GM21526 (cell line): ENCODE data around the gene TPBGL.
"Not testable (repeated sequence)": the region's sequence is repeated elsewhere in the genome, so short reads cannot be mapped to it uniquely, and the experiment has no call there.

Experiments used
- ATAC-seq: cut with Tn5 transposase; IDR thresholded peaks from one replicate; pipeline ENCODE4 v1.9.1; 2021; ENCODE audit warnings: moderate library complexity; ENCODE audit not compliant: unreplicated experiment, low FRiP score

The TPBGL gene

DNA sequence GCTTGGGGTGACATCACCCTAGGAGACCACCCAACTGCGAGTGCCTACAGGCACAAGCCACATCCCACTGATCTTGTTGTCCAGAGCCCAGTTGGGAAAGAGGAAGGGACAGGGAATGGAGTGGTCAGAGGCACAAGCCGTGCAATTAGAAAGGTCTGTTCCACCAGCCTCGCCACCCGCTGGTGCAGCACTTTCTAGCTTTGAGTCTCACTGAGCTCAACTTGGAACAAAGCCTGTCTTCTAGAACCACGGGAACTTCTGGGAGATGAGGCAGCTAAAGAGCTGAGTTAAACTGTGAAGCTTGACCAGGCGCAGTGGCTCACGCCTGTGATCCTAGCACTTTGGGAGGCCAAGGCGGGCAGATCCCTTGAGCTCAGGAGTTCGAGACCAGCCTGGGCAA, 29.3 kb downstream of the TPBGL start:
- no peak for ATAC-seq

DNA sequence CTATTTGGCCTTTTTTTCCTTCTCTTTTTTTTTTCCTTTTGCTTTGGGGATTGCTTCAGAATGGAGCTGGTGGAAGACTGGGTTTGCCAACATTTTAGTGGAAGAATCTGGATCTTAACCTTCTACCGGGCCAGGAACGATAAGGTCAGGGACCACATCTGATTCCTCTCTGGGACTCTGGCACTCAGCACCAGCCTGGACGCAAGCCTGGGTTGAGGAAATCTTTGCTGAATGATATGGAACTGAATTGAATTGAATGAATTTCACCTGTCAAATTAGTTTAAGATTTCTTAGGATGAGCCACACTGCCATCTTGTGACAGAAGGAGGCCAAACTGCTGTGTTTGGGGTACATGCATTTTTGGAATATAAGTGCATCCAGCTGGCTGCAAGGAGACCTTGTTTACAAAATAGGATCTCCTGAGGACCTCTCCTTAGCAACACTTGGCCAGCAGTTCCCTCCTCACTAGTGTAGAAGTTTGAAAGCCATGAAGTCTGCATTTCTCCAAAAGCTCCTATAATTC, 30.4 kb downstream of the TPBGL start:
- ATAC-seq: no peak

DNA sequence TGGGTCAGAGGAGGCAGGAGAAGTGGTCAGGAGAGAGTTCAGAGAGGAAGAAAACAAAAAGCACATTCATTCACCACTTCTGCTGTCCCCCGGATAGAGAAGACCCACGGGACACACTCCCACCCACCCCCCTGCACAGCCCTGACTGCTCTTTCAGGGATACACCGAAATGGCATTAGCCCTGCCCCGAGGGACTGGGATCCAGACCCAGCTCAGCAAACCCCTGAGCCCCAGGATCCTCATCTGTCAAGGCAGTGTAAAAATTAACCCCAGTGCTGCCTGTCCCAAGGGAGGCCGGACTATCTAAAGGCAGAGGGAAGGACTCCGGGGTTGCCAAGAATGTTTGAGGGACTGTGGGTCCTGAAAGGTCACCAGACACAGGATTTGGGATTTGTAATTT, 31.2 kb downstream of the TPBGL start:
- ATAC-seq: no peak

DNA sequence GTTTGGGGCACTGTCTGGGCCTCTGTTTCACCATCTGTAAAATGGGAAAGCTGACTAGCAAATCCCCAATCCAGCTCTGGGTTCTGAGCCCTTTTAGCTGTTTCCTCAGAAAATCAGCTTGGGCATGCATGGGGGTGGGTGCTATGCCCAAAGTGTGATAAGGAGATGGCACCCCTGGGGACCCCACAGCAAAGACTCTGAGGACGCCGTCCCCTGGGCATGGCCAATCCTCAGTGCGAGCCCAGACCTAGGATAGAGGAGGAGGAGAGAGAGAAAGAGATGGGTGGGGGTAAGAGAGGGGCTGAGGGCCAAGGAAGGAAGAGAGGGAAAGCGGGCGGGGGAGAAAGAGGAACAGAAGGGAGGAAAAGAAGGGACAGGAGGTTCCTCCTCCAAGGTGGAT, 31.8 kb downstream of the TPBGL start:
- no peak for ATAC-seq

DNA sequence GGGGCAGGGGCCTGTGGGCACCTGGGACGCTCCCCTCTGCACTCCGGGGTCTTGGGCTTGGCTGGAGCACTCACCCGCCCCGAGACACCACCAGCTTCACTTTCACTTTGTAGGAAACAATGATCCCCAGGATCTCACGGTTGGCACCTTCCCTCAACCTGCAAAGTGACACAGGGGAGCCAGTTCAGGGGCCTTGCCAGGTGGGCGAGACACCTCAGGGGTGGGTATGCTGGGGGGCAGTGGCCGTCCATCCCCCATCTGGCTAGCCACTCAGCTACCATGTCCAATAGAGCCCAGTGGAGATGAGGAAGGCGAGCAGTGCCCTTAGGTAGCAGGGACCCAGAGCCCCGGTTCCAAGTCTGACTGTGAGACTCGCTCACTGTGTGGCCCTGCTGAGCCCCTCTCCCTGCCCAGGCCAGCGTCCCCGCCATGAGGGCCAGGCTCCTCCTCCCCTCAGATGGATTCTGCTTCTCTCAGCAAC, 32.3 kb downstream of the TPBGL start:
- no peak for ATAC-seq

DNA sequence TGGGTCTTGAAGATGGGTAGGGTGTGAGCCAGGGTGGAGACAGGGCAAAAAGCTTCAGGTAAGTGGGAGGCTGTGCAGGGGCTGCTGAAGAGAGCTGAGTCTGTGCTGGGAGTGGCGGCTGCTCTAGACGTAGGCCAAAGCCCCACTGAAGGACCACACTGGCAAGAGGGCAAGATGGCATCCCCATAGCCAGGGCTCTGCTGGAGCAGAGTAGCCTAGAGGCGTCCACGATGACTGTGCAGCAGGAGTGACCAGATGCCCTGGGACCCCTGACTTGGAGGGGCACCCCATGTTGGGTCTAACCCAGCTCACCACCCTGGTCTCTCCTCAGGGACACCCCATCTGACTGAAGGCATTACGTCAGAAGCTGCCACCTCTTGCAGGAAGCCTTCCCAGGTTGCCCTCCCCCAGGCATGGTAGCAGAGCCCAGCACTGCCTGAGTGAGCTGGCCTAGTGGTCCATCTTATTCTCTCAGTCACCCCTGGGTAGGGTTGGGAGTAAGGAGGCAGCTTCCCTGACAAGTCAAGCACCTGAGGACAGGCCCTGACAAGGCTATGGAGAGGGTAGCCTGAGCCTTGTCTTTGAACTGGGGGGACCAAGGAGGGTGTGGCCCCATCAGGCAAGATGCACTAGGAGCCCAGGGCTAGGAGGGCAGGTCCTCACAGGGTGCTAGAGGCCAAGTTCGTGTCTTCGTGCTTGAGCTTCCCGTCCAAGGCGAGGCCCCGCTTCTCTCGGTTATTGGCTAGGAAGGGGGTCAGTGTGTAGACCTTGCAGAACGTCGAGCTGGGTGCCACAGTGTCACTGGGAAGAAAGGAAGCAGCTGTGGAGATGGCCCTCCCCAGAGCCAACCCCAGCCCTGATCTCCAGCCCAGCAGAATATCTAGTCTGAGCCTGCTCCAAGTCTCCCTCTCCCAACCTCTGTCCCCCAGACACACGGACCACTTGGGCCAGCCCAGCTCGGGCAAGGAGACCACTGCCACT, 33.1 kb downstream of the TPBGL start:
- ATAC-seq: no peak

DNA sequence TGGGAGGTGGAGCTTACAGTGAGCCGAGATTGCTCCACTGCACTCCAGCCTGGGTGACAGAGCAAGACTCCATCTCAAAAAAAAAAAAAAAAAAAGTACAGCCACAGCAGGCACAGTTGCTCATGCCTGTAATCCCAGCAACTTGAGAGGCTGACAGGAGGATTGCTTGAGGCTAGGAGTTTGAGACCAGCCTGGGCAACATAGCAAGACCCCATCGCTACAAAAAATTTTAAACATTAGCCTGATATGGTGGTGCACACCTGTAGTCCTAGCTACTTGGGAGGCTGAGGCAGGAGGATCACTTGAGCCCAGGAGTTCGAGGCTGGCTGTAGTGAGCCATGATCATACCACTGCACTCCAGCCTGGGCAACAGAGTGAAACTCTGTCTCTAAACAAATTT, 34.1 kb downstream of the TPBGL start:
- not testable (repeated sequence) for ATAC-seq

DNA sequence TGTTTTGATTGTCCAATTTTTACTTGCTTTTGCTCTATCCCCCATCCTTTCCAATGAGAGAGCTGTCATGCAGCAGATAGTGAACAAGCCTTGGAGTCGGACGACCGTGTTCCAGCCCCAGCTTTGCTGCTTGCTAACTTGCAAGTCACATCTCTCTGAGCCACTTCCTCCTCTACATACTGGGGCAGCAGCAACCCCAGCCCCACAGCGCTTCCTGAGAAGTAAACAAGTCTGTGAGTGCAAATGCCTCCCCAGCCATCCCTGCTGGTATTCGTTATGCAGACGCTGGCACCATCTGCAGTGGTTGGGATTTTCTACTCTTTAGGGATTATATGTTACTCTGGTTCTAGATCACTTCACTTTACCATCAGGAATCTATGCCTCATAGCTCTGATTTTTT, 35.0 kb downstream of the TPBGL start:
- ATAC-seq: no peak

DNA sequence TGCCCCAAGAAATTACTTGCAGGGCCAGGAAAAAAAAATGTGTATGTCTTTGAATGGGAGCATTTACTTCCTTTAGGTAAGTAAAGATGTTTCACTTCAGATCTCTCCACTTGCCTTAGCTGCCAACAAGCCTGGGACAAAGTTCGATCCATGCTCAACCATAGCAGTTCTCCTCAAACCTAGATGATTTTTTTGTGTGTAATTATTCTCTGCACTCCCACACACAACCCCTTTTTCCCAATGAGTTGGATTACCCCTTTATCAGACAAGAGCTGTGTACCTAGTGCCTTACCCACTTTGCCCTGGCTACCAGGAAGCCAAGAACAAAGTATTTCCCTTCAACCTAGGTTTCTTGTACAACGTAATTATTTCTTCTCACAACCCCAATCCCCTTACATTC, 35.6 kb downstream of the TPBGL start:
- no peak for ATAC-seq

DNA sequence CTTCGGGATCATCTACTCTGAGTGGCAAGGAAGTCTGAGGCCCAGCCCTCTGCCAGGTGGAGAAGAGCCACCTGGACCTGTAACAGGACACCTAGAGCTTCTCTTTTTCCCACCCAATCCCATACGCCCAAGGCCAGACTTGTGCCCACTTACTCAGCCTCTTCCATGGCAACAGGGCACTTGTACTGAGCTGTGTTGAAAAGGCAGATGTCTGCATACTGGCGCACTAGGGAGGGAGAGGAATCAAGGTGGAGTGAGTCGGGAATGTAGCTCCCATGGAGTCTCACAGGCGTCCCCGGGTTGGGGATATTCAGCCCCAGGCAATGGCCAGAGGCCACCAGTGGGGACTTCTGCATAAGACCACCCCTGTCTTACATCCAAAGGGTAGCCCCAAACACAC, 36.1 kb downstream of the TPBGL start:
- ATAC-seq: no peak

DNA sequence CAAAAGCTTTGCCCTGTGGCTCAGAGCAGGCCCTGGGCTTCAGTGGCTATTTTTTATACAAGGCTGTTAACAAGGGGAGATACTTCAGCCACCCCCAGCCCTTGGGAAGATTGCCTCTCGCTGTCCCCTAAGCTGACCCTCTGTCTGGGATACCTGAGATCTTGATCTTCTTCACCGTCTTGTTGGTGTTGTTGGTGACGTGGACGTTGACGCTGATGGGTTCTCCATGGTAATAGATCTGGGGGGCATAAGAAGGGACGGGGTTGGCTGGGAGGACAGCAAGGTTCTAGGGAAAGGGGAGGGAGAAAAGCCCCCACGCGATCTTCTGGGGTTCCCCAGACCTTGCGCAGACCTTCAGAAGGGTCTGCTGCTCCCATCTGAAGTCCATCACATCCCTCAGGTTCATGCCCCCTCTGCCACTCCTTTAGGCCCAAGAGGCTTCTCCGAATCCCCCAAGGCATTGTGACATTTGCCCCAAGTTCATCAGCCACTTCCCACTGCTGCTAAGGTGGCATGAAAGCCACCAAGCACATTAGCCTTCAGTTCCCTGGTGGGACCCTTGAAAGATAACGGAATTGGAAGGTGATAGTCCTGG, 36.7 kb downstream of the TPBGL start:
- no peak for ATAC-seq

DNA sequence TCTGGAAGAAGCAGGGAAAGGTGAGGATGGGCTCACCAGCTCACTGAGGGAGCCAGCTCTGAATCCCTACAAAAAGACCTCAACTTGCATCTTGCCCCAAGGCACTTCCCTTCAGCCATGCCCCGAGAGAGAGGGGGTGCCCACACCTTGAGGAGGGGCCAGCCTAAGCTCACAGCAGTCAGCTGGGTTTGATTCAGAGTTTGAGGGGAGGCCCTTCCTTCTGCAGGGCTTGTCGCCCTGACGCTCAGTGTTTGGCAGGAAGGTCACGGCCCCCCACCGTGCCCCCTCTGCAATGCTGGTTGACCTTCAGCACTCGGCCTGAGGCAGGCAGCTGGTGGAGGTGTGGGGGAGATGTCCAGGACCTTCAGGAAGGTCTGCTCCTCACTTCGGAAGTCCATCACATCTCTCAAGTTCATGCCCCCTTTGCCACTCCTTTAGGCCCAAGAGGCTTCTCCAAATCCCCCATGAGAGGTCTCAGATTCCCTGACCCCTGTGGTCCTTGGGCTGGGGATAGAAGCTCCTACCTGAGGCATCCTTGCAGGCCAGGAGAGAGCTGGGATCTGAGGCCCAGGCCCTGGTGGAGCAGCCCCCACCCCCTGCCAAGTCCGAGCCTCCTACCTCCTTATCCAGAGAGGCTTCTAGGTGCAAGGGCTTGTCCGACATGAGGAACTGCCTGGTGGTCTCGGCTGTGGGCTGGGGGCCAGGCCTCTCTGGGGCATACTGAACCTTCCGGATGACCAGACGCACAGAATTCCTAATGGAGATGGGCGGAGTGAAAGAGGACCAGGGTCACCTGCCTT, 37.6 kb downstream of the TPBGL start:
- no peak for ATAC-seq

DNA sequence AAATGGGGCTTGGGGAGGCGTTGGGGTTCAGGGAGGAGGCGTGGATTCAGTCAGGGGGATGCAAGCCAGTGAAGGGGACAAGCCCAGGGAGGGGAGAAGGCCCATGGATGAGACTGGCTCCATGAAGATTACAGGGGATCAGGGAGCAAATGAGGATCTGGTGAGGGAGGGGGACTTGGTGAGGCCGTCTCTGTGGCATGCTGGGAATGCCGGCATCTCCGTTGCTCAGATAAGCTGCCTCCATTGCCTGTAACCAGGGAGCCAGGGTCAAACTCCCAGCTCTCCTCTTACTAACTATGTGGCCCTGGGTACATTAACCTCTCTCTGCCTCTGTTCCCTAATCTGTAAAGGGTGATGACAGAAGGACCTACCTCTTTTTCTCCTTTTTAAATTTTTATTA, 38.7 kb downstream of the TPBGL start:
- ATAC-seq: no peak

DNA sequence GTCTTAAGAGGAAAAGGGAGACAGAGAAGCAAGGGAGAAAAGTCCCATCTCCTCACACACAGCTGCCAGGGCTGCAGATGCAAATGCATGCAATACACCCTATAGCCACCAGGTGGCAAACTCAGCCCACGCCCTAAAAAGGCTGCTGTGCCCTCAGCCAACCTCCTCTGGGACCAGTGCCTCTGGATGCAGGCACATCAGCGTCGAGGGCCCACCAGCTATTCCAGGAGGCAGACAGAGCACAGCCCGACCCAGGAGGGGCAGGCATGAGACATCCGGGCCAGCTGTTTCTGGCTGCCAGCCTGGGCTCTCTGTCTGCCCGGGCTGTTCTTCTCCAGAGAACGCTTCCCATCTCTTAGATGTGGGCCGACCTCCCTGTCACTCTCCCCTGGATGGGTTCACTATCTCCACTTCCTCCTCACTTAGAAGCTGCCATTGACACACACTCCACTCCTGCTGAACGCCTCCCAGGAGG, 39.7 kb downstream of the TPBGL start:
- ATAC-seq: peak; percentile 55

DNA sequence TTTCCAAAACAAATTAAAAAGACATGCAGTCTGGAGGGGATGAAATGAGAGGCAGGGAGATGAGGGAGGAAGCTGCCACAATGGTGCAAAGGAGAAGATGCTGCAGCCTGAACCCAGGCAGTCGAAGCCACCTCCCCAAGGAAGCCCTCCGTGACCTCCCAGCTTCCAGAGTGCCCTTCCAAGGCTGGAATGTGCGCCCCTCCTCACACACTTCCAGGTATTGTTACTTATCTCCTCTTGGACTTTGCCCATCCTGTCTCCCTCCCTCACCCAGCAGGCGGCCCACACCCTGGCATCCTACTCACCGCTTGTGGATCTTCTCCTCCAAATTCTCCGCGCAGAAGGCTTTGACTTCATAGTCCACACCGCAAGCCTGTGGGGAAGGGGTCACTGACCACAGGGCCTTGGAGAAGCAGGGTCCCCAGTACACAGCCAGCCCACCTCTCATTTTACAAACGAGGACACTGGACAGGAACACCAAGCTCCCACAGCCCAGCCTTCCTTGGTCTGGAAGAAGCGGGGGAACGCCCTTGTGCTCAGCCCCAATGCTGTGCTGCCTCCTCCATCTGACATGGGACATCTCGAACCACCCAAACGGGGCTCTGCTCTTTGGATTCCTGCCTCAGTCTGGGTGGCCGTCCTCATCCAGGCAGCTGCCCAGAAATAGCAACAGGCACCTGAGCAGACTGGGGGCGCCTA, 40.3 kb downstream of the TPBGL start:
- no peak for ATAC-seq

DNA sequence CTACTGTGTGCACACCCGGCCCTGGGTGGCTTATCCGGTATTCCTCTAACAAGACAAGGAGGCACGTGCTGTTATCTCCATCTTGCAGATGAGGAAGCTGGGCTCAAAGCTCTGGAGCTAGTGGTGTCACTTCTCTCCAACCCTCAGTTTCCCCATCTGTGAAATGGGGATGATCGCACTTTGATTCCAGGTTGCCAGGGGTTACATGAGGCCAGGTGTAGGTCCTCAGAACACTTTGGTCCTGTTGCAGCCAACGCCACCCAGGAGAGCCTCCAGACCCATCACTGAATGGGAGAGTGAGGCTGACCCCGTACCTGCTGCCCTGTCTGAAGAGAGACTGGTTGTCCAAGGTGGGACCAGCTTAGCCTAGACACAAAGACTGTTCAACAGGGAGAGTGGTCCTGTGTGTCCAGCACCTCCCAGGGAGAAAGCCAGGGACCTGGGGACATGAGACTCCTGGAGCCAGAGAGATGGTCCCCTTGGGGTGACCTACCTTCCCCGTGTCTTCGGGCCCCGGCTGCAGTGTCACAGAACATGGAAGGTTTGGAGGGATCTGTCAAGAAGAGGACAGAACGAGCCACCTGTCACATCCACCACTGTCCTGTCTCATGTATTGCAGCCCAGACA, 41.0 kb downstream of the TPBGL start:
- no peak for ATAC-seq

DNA sequence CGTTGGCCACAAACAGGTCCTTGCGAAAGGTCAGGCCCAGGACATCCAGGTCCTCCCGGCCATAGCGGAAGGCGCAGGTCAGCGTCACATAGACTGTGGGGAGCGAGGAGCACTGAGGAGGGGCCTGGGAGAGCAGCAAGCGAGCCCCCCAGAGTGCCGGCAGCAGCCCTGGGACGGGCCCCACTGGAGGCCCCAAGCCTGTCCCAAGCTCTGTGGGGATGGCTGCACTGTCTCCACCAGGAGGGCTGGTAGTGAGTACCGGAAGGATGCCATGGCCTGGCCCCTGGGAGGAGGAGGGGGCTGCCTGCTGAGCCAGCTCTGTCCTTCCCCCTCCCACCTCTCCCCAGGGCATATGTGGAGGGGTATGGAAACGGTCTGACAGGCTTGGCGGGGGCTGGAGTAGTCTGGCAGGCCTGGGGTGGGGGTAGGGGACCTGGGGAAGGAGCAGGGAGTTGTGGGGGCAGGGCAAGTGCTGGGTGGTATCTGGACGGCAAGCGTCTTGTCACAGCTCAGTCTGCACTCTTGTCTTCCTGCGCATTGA, 42.9 kb downstream of the TPBGL start:
- ATAC-seq: no peak

DNA sequence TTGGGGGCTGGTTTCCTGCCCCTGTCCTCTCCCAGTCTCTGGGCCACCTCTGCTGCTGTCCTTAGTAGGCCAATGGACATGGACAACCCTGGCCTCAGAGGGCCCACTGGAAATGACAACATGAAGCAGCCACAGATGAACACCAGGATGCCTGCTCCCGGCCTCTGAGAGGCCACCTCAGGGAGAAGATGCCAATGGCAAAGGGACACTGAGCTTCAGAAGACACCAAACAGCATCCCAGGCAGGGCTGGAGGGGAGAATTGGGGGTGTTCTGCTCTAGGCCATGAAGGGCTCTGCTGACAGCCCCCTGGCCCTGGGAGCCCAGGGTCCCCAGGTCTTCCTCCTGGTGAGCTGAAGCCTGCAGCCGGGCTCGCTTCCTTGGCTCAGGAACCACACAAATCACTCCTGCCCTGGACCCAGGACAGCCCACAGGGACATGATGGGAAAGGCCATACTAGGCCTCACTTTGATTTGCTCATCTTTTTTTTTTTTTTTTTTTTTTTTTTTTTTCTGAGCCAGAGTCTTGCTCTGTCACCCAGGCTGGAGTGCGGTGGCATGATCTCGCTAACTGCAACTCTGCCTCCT, 45.3 kb downstream of the TPBGL start:
- no peak for ATAC-seq

DNA sequence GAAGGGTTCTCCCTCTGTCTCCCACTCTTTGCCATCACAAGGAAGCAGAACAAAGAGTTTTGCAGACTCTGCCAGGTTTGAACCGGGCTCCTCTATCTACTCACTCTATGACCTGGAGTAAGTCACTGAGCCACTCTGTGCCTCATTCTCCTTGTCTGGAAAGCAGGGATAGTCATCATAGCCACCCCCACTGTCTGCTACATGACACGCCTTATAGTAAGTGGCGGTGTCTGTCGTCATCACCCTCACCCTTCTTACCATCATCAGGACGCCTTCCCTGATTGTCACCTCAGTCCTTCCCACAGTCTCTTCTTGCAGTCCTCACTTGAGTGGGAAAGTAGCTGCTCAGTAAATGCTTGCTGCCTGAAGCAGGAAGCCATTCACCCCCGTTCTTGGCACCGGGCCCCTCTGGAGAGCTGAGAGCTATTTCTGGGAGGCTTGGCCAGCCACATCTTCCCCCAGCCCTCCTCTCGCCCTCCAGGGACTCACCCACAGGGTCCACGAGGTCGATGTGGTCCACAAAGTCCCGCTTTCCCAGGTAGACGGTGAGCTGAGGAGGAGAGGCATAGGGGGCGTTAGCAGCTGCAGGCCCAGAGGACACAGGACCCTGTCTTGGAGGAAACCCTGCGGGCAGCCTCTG, 46.4 kb downstream of the TPBGL start:
- ATAC-seq: no peak
